ENCODE data around the gene AADAT. TPM values are rescaled to one million over a fixed set of nuclear protein-coding genes. Genes with fewer than 3 reads are reported as not detected.

Gene AADAT
- total and polyA plus RNA-seq, 9 of the 15 experiments (the other 6 are each of a cell fraction or from before 2014, with no cell fraction given): 0.06 to 0.07 TPM; not detected in 7

GRCh38 chr4:170025523-170026252 lies 64.1 kb downstream of the AADAT start:
- H3K4me2 ChIP-seq (ENCODE audit: insufficient read depth, low read length): no peak overlapping the region
- no TSS peak for BruUV-seq (replicated peaks)

More at GRCh38 chr4:170025523-170026252, 64.1 kb downstream of the AADAT start:
- no peaks in the 10 kb centered on the region for H3K79me2 ChIP-seq (ENCODE audit: control insufficient read depth, insufficient read depth, low read length)
- H3K36me3 ChIP-seq (ENCODE audit: control insufficient read depth, insufficient read depth, low read length): no peaks in the 10 kb centered on the region
- FAIRE-seq: no peak
- intact Hi-C loops (cut with micrococcal nuclease): loop anchor here (2.0 to 5.0 kb wide), 2 partner anchors 19 to 213 kb away; no protein-coding TSS in a partner anchor
- TF ChIP-seq MBD1 (CRISPR knock-in tag; IDR thresholded peaks at IDR 0.05) (0 out of 2 replicates have a peak, but pooled peaks have one; percentile 29), ZNF3 (CRISPR knock-in tag; IDR thresholded peaks at IDR 0.05) (no peak)
- 67% methylated on average over 32 of the region's 74 CpGs for WGBS (ENCODE audit: insufficient coverage, low coverage, missing lambda C conversion rate)
- DNase-seq (ENCODE audit: extremely low read depth in 1 of 4, low spot score in 3 of 4): no peak
- peaks cover 3 to 5% of the 10 kb centered on the region in 2 experiments; a peak in 4 of 5 replicates for H3K27me3 ChIP-seq (ENCODE audit: control insufficient read depth in 2 of 2, insufficient read depth in 2 of 2, low read length in 2 of 2)
- ATAC-seq: no peak
- in situ Hi-C loops (cut with MboI): loop anchor here (25.0 kb wide), 1 partner anchor 413 kb away; the partner anchor contains the start of genes CLCN3 and NEK1
- CTCF ChIA-PET (ENCODE audit: low intra/inter-chr PET ratio): no interaction called here
- POLR2A ChIA-PET: no interaction called here
- peaks cover 3 to 20% of the 10 kb centered on the region in 2 experiments; a peak in 3 of 5 replicates for H3K4me1 ChIP-seq (replicated peaks in 1 of 2; ENCODE audit: control insufficient read depth in 2 of 2, insufficient read depth in 2 of 2, low read length in 2 of 2)
- no peaks in the 10 kb centered on the region for H4K20me1 ChIP-seq (replicated peaks; ENCODE audit: control insufficient read depth, insufficient read depth, low read length)
- peak overlapping the region in 1 of 2 experiments; percentile 63; a peak in 2 of 4 replicates for H3K9ac ChIP-seq (ENCODE audit: insufficient read depth in 1 of 2, low read depth in 2 of 2, low read length in 2 of 2)
- H3K9me3 ChIP-seq (replicated peaks; ENCODE audit: control insufficient read depth, insufficient read depth, low read depth, low read length): no peaks in the 10 kb centered on the region
- H2AFZ ChIP-seq (ENCODE audit: low read depth, low read length): no peak overlapping the region
- H3K4me3 ChIP-seq: peak overlapping the region; percentile 83
- no peak overlapping the region for H3K27ac ChIP-seq (ENCODE audit: extremely low read depth, low read depth, low read length)
- no peaks in the 10 kb centered on the region for H3K9me1 ChIP-seq (ENCODE audit: control insufficient read depth, insufficient read depth, low read length)

All from K562 (cell line).